ENCODE data around the gene LDAH.

GRCh38 chr2:20737505-20737904 is 85.4 kb downstream of the LDAH start:
- TF ChIP-seq CTCF (IDR thresholded peaks at IDR 0.05), result no peak
- TF ChIP-seq EZH2 (IDR thresholded peaks at IDR 0.05; ENCODE audit: borderline replicate concordance, insufficient read depth, low read depth, low read length, poor library complexity, severe bottlenecking), result no peak
